Neuronal stem cell (in vitro differentiated cells): ENCODE results near the gene EPAS1.

Source experiments
- DNase-seq: peaks from one replicate; pipeline ENCODE4 v3.0.0-alpha.2; 2013; ENCODE audit warnings: low spot score
- H2AFZ ChIP-seq: one replicate; pipeline ENCODE4 v1.6.1; 2013; ENCODE audit warnings: mild to moderate bottlenecking, low read length, inconsistent platforms
- H2AK5ac ChIP-seq: 2 replicates; pipeline ENCODE4 v1.6.1; 2013; ENCODE audit warnings: low read depth, mild to moderate bottlenecking, inconsistent platforms, low read length, moderate library complexity, mixed read lengths
- H2BK120ac ChIP-seq: 2 replicates; pipeline ENCODE4 v1.6.1; 2013; ENCODE audit warnings: low read depth, mild to moderate bottlenecking, inconsistent platforms, low read length, moderate library complexity, mixed read lengths
- H2BK12ac ChIP-seq: one replicate; pipeline ENCODE4 v1.6.1; 2013; ENCODE audit warnings: low read length, inconsistent platforms
- H2BK15ac ChIP-seq: 2 replicates; pipeline ENCODE4 v1.6.1; 2013; ENCODE audit warnings: mild to moderate bottlenecking, low read length, inconsistent platforms, mixed read lengths
- H2BK5ac ChIP-seq: one replicate; pipeline ENCODE4 v1.6.1; 2013; ENCODE audit warnings: inconsistent platforms, mild to moderate bottlenecking, low read length, moderate library complexity
- H3K14ac ChIP-seq: one replicate; pipeline ENCODE4 v1.6.1; 2013; ENCODE audit warnings: low read length, inconsistent platforms
- H3K18ac ChIP-seq: 2 replicates; pipeline ENCODE4 v1.6.1; 2013; ENCODE audit warnings: low read length, inconsistent platforms
- H3K23ac ChIP-seq: 2 replicates; pipeline ENCODE4 v1.6.1; 2013; ENCODE audit warnings: low read depth, mild to moderate bottlenecking, mixed read lengths, low read length, inconsistent platforms; ENCODE audit not compliant: poor library complexity
- H3K27ac ChIP-seq: replicated peaks from 3 replicates; pipeline ENCODE4 v1.5.1; 2013; ENCODE audit warnings: low read length, inconsistent platforms
- H3K27me3 ChIP-seq, 3 experiments: 2 replicates each; pipeline ENCODE4 v1.6.1; 2013; ENCODE audit warnings: low read length in 3 of 3, mild to moderate bottlenecking in 2 of 3, inconsistent platforms in 1 of 3, low read depth in 1 of 3, mixed read lengths in 1 of 3, moderate library complexity in 1 of 3; ENCODE audit not compliant: control insufficient read depth in 3 of 3, insufficient read depth in 3 of 3
- H3K36me3 ChIP-seq, 2 donors: replicated peaks in 1 of 2; 2 replicates each; pipeline ENCODE4 v1.6.1; 2013; ENCODE audit warnings: low read length in 2 of 2; ENCODE audit not compliant: control insufficient read depth in 2 of 2, insufficient read depth in 2 of 2
- H3K4ac ChIP-seq: 2 replicates; pipeline ENCODE4 v1.6.1; 2013; ENCODE audit warnings: inconsistent platforms, mild to moderate bottlenecking, low read length, moderate library complexity
- H3K4me1 ChIP-seq, 2 donors: 1 replicate in 1 of 2; 2 replicates in 1 of 2; pipeline ENCODE4 v1.6.1; 2013; ENCODE audit warnings: low read length in 2 of 2, low read depth in 1 of 2; ENCODE audit not compliant: control insufficient read depth in 2 of 2, insufficient read depth in 1 of 2
- H3K4me2 ChIP-seq: one replicate; pipeline ENCODE4 v1.6.1; 2013; ENCODE audit warnings: mild to moderate bottlenecking, low read length, inconsistent platforms; ENCODE audit not compliant: insufficient read depth, poor library complexity, severe bottlenecking
- H3K4me3 ChIP-seq, 2 donors: 2 replicates each; pipeline ENCODE4 v1.5.1; 2013; ENCODE audit warnings: low read length in 2 of 2, mild to moderate bottlenecking in 2 of 2, inconsistent platforms in 1 of 2, moderate library complexity in 1 of 2
- H3K79me1 ChIP-seq: one replicate; pipeline ENCODE4 v1.6.1; 2013; ENCODE audit warnings: low read depth, mild to moderate bottlenecking, inconsistent platforms, low read length, moderate library complexity
- H3K9ac ChIP-seq: one replicate; pipeline ENCODE4 v1.6.1; 2013; ENCODE audit warnings: mild to moderate bottlenecking, low read depth, low read length, inconsistent platforms; ENCODE audit not compliant: poor library complexity
- H3K9me3 ChIP-seq, 2 donors: replicated peaks in 1 of 2; 2 replicates each; pipeline versions ENCODE3 to v1.6.1; 2013; ENCODE audit warnings: low read length in 2 of 2, mild to moderate bottlenecking in 2 of 2, inconsistent platforms in 1 of 2, low read depth in 1 of 2, mixed read lengths in 1 of 2, moderate library complexity in 1 of 2; ENCODE audit not compliant: control insufficient read depth in 2 of 2, insufficient read depth in 1 of 2
- H4K8ac ChIP-seq: one replicate; pipeline ENCODE4 v1.6.1; 2013; ENCODE audit warnings: low read depth, mild to moderate bottlenecking, inconsistent platforms, low read length, moderate library complexity
- H4K91ac ChIP-seq: one replicate; pipeline ENCODE4 v1.6.1; 2013; ENCODE audit warnings: low read length, low read depth, mild to moderate bottlenecking, inconsistent platforms; ENCODE audit not compliant: poor library complexity
- WGBS, 2 donors: extraction: QIAGEN DNeasy Blood & Tissue Kit; methylation state at CpG; one replicate each; pipeline ENCODE4 v1.1.7; 2013; ENCODE audit warnings: missing lambda C conversion rate in 2 of 2, mixed read lengths in 1 of 2; ENCODE audit not compliant: insufficient read length in 2 of 2, insufficient replicate concordance in 1 of 2; ENCODE audit errors: extremely low coverage in 2 of 2; 5-methylcytosine and 5-hydroxymethylcytosine counted together

EPAS1 gene

GRCh38 chr2:46376586-46376985 is 79.4 kb downstream of the EPAS1 start:
- Histone ChIP-seq H3K23ac (no peak overlapping the region), H3K4me2 (no peak overlapping the region), H3K27ac (no peak overlapping the region), H4K91ac (no peak overlapping the region), H2BK15ac (no peak overlapping the region), H3K36me3 (no peaks in the 10 kb centered on the region), H3K4ac (no peak overlapping the region), H3K9ac (no peak overlapping the region), H3K9me3 (no peaks in the 10 kb centered on the region), H2BK12ac (no peak overlapping the region), H3K79me1 (no peaks in the 10 kb centered on the region), H3K4me1 (no peaks in the 10 kb centered on the region), H2BK120ac (no peak overlapping the region), H3K27me3 (no peaks in the 10 kb centered on the region), H2AFZ (no peak overlapping the region), H3K18ac (peak overlapping the region; percentile 25), H2BK5ac (no peak overlapping the region), H3K14ac (no peak overlapping the region), H3K4me3 (no peak overlapping the region), H4K8ac (no peak overlapping the region), H2AK5ac (no peak overlapping the region)
- WGBS, 2 donors, result no CpG with 5 or more reads among the region's 7 CpGs
- DNase-seq, result no peak

- no peak for DNase-seq
- Histone ChIP-seq H3K23ac (peak overlapping the region; percentile 62), H4K91ac (no peak overlapping the region), H3K14ac (no peak overlapping the region), H3K4me2 (no peak overlapping the region), H3K79me1 (no peaks in the 10 kb centered on the region), H3K4me3 (no peak overlapping the region), H3K9me3 (no peaks in the 10 kb centered on the region), H2AK5ac (no peak overlapping the region), H3K27ac (no peak overlapping the region), H3K4ac (no peak overlapping the region), H3K36me3 (no peaks in the 10 kb centered on the region), H3K9ac (no peak overlapping the region), H3K18ac (no peak overlapping the region), H2BK15ac (no peak overlapping the region), H3K4me1 (no peaks in the 10 kb centered on the region), H2BK5ac (no peak overlapping the region), H2AFZ (no peak overlapping the region), H2BK12ac (no peak overlapping the region), H4K8ac (no peak overlapping the region), H2BK120ac (no peak overlapping the region), H3K27me3 (no peaks in the 10 kb centered on the region)
- WGBS, 2 donors, result no CpG with 5 or more reads among the region's 12 CpGs
Measured at GRCh38 chr2:46377101-46377581, 79.9 kb downstream of the EPAS1 start.

- Histone ChIP-seq H3K79me1 (no peaks in the 10 kb centered on the region), H3K4me1 (no peaks in the 10 kb centered on the region), H3K18ac (peak overlapping the region; percentile 36), H3K27ac (no peak overlapping the region), H3K4me2 (no peak overlapping the region), H3K4ac (no peak overlapping the region), H2BK15ac (peak overlapping the region; percentile 11), H2AFZ (no peak overlapping the region), H3K27me3 (no peaks in the 10 kb centered on the region), H3K9ac (no peak overlapping the region), H3K4me3 (no peak overlapping the region), H4K8ac (no peak overlapping the region), H2BK12ac (peak overlapping the region; percentile 86), H4K91ac (no peak overlapping the region), H3K36me3 (no peaks in the 10 kb centered on the region), H3K14ac (no peak overlapping the region), H3K9me3 (no peaks in the 10 kb centered on the region), H3K23ac (no peak overlapping the region), H2BK5ac (no peak overlapping the region), H2AK5ac (no peak overlapping the region), H2BK120ac (no peak overlapping the region)
- no peak for DNase-seq
- no CpG with 5 or more reads among the region's 16 CpGs for WGBS, 2 donors
Measured at GRCh38 chr2:46377666-46378560, 80.7 kb downstream of the EPAS1 start.

GRCh38 chr2:46378616-46379015 is 81.4 kb downstream of the EPAS1 start:
- Histone ChIP-seq H2BK12ac (no peak overlapping the region), H3K36me3 (no peaks in the 10 kb centered on the region), H3K4ac (no peak overlapping the region), H3K27ac (no peak overlapping the region), H2BK15ac (no peak overlapping the region), H4K8ac (no peak overlapping the region), H3K4me1 (no peaks in the 10 kb centered on the region), H3K9ac (no peak overlapping the region), H4K91ac (no peak overlapping the region), H3K27me3 (no peaks in the 10 kb centered on the region), H3K14ac (no peak overlapping the region), H2AFZ (no peak overlapping the region), H3K18ac (no peak overlapping the region), H2BK120ac (no peak overlapping the region), H3K4me2 (no peak overlapping the region), H3K4me3 (peak overlapping the region in 1 of 2 donors; percentile 9), H2AK5ac (no peak overlapping the region), H3K79me1 (no peaks in the 10 kb centered on the region), H3K23ac (no peak overlapping the region), H2BK5ac (no peak overlapping the region), H3K9me3 (no peaks in the 10 kb centered on the region)
- no peak for DNase-seq
- WGBS, 2 donors, result no CpG with 5 or more reads among the region's 3 CpGs
